ENCODE results near the gene KIF6.
"Not testable (repeated sequence)": the region's sequence is repeated elsewhere in the genome, so short reads cannot be mapped to it uniquely, and the experiment has no call there.

KIF6 gene

GRCh38 chr6:39303425-39304153, 421.6 kb downstream of the KIF6 start:
- no peak for DNase-seq

DNA sequence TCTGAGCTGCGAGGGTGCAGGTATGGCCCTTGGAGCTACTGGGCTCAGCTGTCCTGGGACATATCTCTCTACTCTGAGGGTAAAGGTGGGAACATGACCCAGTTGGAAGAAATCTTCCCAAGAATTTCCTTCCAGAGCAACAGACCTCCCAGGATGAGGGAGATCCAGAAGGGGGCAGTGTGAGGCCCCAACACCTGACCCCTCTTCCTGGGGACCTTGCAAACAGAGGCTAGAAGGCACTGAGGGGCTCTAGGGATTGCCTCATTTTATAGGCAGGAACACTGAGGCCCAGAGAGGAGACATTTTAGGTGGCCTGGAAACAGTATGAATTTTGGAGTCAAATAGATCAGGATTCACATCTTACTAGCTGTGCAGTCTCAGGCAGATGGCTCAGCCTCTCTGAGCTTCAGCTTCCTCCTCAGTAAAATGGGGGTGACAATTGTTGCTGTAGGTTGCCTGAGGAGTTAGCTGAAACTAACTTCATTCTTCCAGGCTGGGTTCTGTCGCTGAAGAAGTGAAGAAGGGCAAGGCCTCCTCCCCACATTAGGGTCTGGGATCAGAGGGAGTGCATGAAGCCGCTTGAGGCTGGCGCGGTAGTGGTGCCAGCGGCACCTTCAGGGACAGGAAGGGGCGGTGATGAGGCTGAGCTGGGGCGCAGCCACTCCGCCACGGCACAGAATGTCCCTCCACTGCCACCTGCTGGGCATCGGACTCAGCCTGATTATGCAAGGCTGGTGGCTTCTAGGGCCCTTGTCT, 422.4 kb downstream of the KIF6 start:
- DNase-seq: peak; percentile 80

DNA sequence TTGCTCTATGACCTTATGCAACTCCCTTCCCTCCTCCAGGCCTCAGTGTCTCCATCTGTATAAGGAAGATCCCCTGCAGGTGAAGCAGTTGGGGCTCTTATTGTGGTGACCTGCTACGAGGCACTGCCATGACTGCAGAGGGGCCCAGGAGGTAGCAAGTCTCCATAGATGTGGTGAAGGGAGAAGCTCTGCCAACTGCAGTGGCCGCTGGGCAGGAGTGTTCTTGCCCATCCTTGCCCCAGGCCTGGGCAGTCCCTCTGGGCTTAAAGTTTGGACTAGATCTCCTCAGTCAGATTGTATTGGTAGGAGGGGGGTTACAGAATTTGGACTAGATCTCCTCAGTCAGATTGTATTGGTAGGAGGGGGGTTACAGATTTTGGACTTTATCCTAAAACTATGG, 423.2 kb downstream of the KIF6 start:
- no peak for DNase-seq

DNA sequence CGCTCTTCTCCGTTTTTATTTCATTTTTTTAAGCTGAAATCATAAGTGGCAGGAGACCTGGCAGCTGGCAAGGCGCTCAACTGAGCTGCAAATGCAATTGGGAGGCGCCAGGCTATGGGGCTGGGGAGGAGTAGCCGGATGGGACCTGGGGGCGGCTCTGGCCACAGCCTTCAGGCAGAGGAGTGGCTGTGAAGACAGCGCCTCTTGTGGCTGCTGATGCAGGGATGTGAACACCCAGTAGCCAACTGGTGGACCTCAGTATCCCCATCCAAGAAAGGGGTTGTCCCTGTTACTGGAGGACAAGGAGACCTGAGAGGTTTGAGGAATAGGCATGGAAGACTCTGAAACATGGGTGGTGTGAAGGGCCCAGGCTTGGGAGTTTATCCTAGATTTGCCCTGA, 423.6 kb downstream of the KIF6 start:
- no peak for DNase-seq

- no peak for DNase-seq
These were observed 424.5 kb downstream of the KIF6 start for GRCh38 chr6:39300739-39301138.

DNA sequence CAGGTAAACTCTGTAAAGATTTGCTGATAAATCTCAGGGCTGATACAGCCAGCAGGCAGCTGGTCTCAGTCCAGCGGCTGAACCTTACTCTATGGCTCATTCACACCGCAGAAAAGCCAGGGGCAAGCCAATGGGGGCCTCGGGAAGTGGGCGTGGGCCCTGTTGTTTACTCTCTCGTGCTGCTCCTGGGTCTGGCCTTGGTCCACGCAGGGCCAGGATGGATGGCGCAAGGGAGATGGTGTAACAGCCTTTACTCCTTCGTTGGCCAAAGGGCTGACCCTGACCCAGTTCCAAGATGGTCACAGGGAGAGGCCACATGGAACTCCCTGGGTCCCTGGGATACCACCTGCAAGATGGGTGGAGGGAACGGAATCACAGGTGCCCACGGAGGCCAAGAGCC, 427.1 kb downstream of the KIF6 start:
- no peak for DNase-seq

DNA sequence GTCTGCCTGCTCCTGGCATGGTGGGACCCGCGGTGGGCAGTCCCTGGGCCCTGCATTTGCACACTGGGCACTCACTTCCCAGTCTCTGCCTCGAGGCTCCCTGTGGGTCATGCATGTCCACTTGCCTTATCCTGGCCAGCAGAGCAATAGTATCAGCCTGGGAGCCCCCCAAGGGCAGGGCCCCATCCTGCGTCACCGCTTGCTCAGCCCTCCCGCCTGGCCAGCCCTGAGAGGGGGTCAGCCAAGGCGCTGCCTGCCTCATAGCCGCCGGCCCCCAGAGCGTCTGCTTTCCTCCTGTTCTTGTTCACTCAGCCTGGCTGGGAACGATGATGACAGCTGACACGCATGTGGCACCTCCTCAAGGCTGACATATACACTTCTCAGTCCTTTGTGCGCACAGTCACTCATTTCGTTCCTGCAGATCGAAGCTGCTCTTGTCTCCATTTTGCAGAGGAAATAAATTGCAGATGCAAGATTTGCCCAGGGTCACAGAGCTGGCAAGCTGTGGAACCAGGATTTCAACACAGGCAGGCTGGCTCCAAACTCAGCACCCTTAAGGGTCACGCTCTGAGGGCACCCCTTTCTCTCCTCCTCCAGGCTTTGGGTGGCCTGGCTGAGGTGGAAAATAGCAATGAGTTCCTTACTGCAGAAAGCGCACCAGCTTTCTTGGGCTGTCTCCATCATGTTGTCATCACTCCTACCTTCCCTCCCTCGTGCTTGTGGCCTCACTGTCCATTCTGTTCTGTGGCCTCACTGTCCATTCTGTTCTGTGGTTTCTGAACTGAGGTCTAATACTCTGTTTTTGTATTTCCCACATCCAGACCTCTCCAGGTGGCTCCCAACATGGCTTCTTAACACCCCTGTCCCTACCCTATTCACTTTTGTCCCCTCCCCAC, 428.2 kb downstream of the KIF6 start:
- DNase-seq: no peak

DNA sequence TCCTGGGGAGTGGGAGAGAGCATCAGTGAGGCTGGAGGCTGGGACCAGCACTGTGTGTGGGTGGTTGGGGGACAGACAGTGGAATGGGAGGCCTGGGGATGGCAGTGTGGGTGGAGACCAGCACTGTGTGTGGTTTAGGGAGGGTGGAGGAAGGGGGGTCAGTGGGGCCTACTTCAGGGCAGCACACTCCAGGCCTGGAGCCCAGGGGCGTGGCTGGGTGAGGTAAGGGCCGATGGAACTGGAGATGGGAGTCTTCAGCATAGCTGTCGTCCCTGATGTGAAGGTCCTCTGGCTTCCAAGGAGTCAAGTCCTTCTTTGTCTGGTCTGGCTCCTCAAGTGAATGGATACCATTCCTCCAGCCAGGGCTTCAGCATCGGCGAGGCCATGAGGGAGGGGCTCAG, 429.6 kb downstream of the KIF6 start:
- no peak for DNase-seq

DNA sequence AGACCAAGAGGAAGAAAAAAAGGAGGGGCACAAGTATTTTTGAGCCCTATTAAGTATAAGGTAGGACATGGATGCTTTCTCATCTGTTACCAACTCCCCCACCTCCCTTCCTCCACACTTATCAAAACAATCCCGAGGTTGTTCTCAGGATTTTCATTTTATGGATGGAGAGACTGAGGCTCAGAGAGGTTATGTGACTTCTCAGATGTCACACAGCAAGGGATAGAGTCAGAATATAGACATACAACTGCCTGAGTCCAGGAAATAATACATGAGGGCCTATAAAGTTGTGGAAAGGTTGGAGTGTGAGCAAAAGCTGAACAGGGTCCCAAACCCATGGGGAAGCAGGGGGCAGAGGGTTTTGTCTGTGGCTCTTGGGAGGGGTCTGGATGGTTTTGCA, 430.3 kb downstream of the KIF6 start:
- no peak for DNase-seq

- DNase-seq: no peak
These were observed 431.1 kb downstream of the KIF6 start for GRCh38 chr6:39294133-39294532.

DNA sequence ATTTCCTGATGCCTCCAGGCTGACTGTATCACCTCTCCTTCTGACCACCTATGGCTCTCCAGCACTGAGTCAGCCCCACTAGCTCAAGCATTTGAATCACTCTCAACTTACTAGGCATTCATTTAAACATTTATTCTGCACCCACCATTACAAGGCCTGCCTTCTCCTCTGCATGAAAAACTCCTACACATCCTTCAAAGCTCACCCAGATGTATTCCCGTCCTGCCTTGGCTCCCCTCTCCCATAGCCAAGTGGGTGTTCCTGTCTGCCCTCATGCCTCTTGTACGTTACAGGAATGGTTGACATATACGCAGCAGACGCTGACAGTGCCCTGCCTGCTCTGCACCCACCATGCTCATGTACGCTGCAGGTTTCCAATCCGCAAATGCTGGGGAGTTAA, 432.6 kb downstream of the KIF6 start:
- no peak for DNase-seq

GRCh38 chr6:39289490-39289889, 435.7 kb downstream of the KIF6 start:
- no peak for DNase-seq

DNA sequence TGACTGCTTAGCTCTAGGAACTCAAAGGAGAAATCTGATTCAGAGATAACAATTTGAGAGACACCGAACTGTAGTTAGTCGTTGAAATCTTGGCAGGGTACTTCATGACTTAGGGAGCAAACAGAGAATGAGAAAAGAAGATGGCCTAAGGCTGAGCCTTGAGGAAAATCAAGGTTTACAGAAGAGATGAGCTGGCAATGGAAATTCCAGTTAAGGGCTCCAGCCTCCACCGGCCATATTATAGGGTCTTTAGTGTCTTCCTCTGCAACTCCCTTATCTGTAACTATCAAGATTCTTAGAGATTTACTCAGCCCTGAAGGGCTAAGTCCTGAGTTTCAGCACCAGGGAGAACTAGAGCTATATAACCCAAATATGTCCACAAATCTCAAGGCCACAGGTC, 437.6 kb downstream of the KIF6 start:
- DNase-seq: no peak

- not testable (repeated sequence) for DNase-seq
These were observed 438.6 kb downstream of the KIF6 start for GRCh38 chr6:39286596-39286995.

- no peak for DNase-seq
These were observed 442.4 kb downstream of the KIF6 start for GRCh38 chr6:39282774-39283173.

- DNase-seq: no peak
These were observed 443.8 kb downstream of the KIF6 start for GRCh38 chr6:39281312-39281980.

GRCh38 chr6:39280247-39280731, 444.9 kb downstream of the KIF6 start:
- no peak for DNase-seq

Data from effector CD4-positive, alpha-beta T cell (primary cell).